Eye (tissue), 1 donor: ENCODE measurements around the gene TMEM150C.

Experiments used
- DNase-seq: peaks from one replicate; pipeline ENCODE4 v3.0.0-alpha.2; 2015

The TMEM150C gene

GRCh38 chr4:82561786-82562563 is at the start of gene TMEM150C:
TMEM150C (minus strand) TSS chr4:82561988; CDS start chr4:82504657, 57,331 bp downstream.
- peak; percentile 79 for DNase-seq

- no peak for DNase-seq
These were observed 49.7 kb upstream of the TMEM150C start for GRCh38 chr4:82611527-82611926.

GRCh38 chr4:82610041-82610440 is 48.3 kb upstream of the TMEM150C start:
- DNase-seq: no peak

- no peak for DNase-seq
These were observed 44.8 kb upstream of the TMEM150C start for GRCh38 chr4:82606622-82607021.

GRCh38 chr4:82604522-82604921 is 42.7 kb upstream of the TMEM150C start:
- no peak for DNase-seq

GRCh38 chr4:82601242-82602015 is 39.6 kb upstream of the TMEM150C start:
- no peak for DNase-seq

GRCh38 chr4:82599336-82599735 is 37.5 kb upstream of the TMEM150C start:
- DNase-seq: no peak

GRCh38 chr4:82594456-82594855 is 32.7 kb upstream of the TMEM150C start:
- no peak for DNase-seq

- DNase-seq: no peak
These were observed 31.6 kb upstream of the TMEM150C start for GRCh38 chr4:82593411-82593810.

- no peak for DNase-seq
These were observed 30.9 kb upstream of the TMEM150C start for GRCh38 chr4:82592639-82593038.

- no peak for DNase-seq
These were observed 29.8 kb upstream of the TMEM150C start for GRCh38 chr4:82591592-82591991.

GRCh38 chr4:82589756-82590155 is 28.0 kb upstream of the TMEM150C start:
- DNase-seq: no peak

- no peak for DNase-seq
These were observed 27.0 kb upstream of the TMEM150C start for GRCh38 chr4:82588771-82589270.

- no peak for DNase-seq
These were observed 26.2 kb upstream of the TMEM150C start for GRCh38 chr4:82587826-82588540.

GRCh38 chr4:82585690-82586435 is 24.1 kb upstream of the TMEM150C start:
- peak; percentile 79 for DNase-seq

GRCh38 chr4:82584931-82585330 is 23.1 kb upstream of the TMEM150C start:
- peak; percentile 15 for DNase-seq

GRCh38 chr4:82583897-82584587 is 22.3 kb upstream of the TMEM150C start:
- no peak for DNase-seq

- DNase-seq: no peak
These were observed 18.1 kb upstream of the TMEM150C start for GRCh38 chr4:82579932-82580331.

- DNase-seq: no peak
These were observed 17.1 kb upstream of the TMEM150C start for GRCh38 chr4:82578935-82579334.

GRCh38 chr4:82577451-82577850 is 15.7 kb upstream of the TMEM150C start:
- no peak for DNase-seq

GRCh38 chr4:82569727-82570126 is 7.9 kb upstream of the TMEM150C start:
- no peak for DNase-seq

- no peak for DNase-seq
These were observed 7.3 kb upstream of the TMEM150C start for GRCh38 chr4:82569076-82569475.
